Liver (tissue), 3 donors: Measurements from ENCODE around the gene ASTN1.

ENCODE experiments used
- ATF3 ChIP-seq: IDR thresholded peaks from 2 replicates; pipeline ENCODE4 v1.6.1; 2016; ENCODE audit warnings: antibody characterized with exemption
- CTCF ChIP-seq: fragments of 150-350 bp; IDR thresholded peaks from 2 replicates; pipeline ENCODE4 v1.5.1; 2017; ENCODE audit warnings: improper control_type of control experiment, low read depth, low read length; ENCODE audit not compliant: missing input control
- FOXA2 ChIP-seq: IDR thresholded peaks from 2 replicates; pipeline ENCODE4 v1.6.1; 2016; ENCODE audit warnings: antibody characterized with exemption
- GABPA ChIP-seq, 2 donors: IDR thresholded peaks in 1 of 2; conservative IDR thresholded peaks in 1 of 2; 2 replicates each; pipeline ENCODE4 v1.6.1; 2016; ENCODE audit warnings: antibody characterized with exemption in 2 of 2, mild to moderate bottlenecking in 1 of 2, moderate library complexity in 1 of 2
- JUND ChIP-seq, 2 donors: IDR thresholded peaks; 2 replicates each; pipeline ENCODE4 v1.6.1; 2016; ENCODE audit warnings: antibody characterized with exemption in 2 of 2
- MAX ChIP-seq: IDR thresholded peaks from 2 replicates; pipeline ENCODE4 v1.6.1; 2016; ENCODE audit warnings: antibody characterized with exemption
- RAD21 ChIP-seq, 2 donors: IDR thresholded peaks; 2 replicates each; pipeline ENCODE4 v1.6.1; 2016; ENCODE audit warnings: antibody characterized with exemption in 2 of 2, mild to moderate bottlenecking in 2 of 2
- SP1 ChIP-seq: IDR thresholded peaks from 2 replicates; pipeline ENCODE4 v1.6.1; 2018; ENCODE audit warnings: antibody characterized with exemption, mild to moderate bottlenecking
- donor health status: healthy.
- donor health status: healthy.

GRCh38 chr1:177080564-177080963 is 83.9 kb downstream of the ASTN1 start:
- TF ChIP-seq CTCF (no peak), RAD21 (IDR thresholded peaks at IDR 0.05) (no peak), MAX (no peak), ATF3 (no peak), JUND (IDR thresholded peaks at IDR 0.05) (no peak), FOXA2 (no peak), SP1 (no peak), GABPA (IDR thresholded peaks at IDR 0.05 in 1 of 2, conservative IDR thresholded peaks at IDR 0.05 in 1 of 2) (no peak)
